Gastroesophageal sphincter (tissue), 4 donors: Measurements from ENCODE around the gene METTL25B. TPM values are rescaled to one million over a fixed set of nuclear protein-coding genes. Genes with fewer than 3 reads are reported as not detected.

Experiments used
- ATAC-seq: fragments of 150-250 bp; one replicate; pipeline ENCODE4 v1.9.1; 2016; ENCODE audit warnings: mild to moderate bottlenecking, moderate library complexity
- H3K27ac ChIP-seq, 4 donors: fragments of 200-600 bp; sonication (generic) in 3 of 4; 1 replicate in 3 of 4; 2 replicates in 1 of 4; pipeline ENCODE4 v1.5.1; 2016 to 2019
- H3K27me3 ChIP-seq: fragments of 200-600 bp; sonication (generic); one replicate; pipeline ENCODE4 v1.5.1; 2019
- H3K36me3 ChIP-seq, 2 donors: fragments of 200-600 bp; sonication (generic); one replicate each; pipeline ENCODE4 v1.5.1; 2019; ENCODE audit warnings: control low read depth in 1 of 2
- H3K4me1 ChIP-seq, 3 donors: fragments of 200-600 bp; sonication (generic); 1 replicate in 2 of 3; 2 replicates in 1 of 3; pipeline ENCODE4 v1.5.1; 2016 to 2019; ENCODE audit warnings: control low read depth in 2 of 3
- H3K4me3 ChIP-seq, 2 donors: fragments of 200-600 bp; sonication (generic); one replicate each; pipeline ENCODE4 v1.5.1; 2019; ENCODE audit warnings: mild to moderate bottlenecking in 1 of 2, moderate library complexity in 1 of 2
- H3K9me3 ChIP-seq, 3 donors: fragments of 200-600 bp; sonication (generic); one replicate each; pipeline ENCODE4 v1.5.1; 2017 to 2019; ENCODE audit warnings: control low read depth in 2 of 3
- CTCF ChIP-seq, 4 experiments: fragments of 200-600 bp in 2 of 4; fragments of 450-650 bp in 2 of 4; sonication (generic) in 1 of 4; IDR thresholded peaks; one replicate each; pipeline ENCODE4 v1.5.1; 2017 to 2019; ENCODE audit warnings: antibody characterized with exemption in 4 of 4, mild to moderate bottlenecking in 2 of 4, moderate library complexity in 2 of 4
- EP300 ChIP-seq: sonication (generic); formaldehyde crosslinking; IDR thresholded peaks from one replicate; pipeline ENCODE4 v1.6.1; 2017; ENCODE audit warnings: antibody characterized with exemption, mild to moderate bottlenecking
- POLR2A ChIP-seq, 2 donors: fragments of 450-650 bp; IDR thresholded peaks; one replicate each; pipeline ENCODE4 v1.6.1; 2017; ENCODE audit warnings: antibody characterized with exemption in 2 of 2, mild to moderate bottlenecking in 2 of 2, moderate library complexity in 1 of 2
- POLR2AphosphoS5 ChIP-seq: sonication (generic); formaldehyde crosslinking; IDR thresholded peaks from one replicate; pipeline ENCODE4 v1.6.1; 2017; ENCODE audit warnings: antibody characterized with exemption
- WGBS, 2 donors: methylation state at CpG; one replicate each; pipeline ENCODE4 v1.1.5; 2018; ENCODE audit warnings: low coverage in 1 of 2; 5-methylcytosine and 5-hydroxymethylcytosine counted together
- total RNA-seq, 4 donors: library from RNA; depleted of rRNA; stranded (reverse); fragments of >200 nt; gene quantifications; one replicate each; pipeline ENCODE4 v1.1.0, GENCODE V29; 2016

Gene METTL25B
- total RNA-seq, 4 donors from 2014 or later: 8.4 to 29.0 (median 17.4) TPM

- ATAC-seq: no peak
- H3K27ac ChIP-seq: no peak overlapping the region
Measured at GRCh38 chr1:156703336-156703735, 24.9 kb upstream of the METTL25B start.

GRCh38 chr1:156703741-156704140 is 24.5 kb upstream of the METTL25B start:
- H3K27me3 ChIP-seq: peaks cover 43% of the 10 kb centered on the region
- H3K4me3 ChIP-seq: no peak overlapping the region
- peaks cover 0 to 55% (median 32%) of the 10 kb centered on the region in 3 donors for H3K4me1 ChIP-seq
- ATAC-seq: no peak
- TF ChIP-seq POLR2AphosphoS5 (no peak), CTCF (IDR thresholded peaks at IDR 0.05) (no peak), POLR2A (IDR thresholded peaks at IDR 0.05) (no peak), EP300 (no peak)
- no peaks in the 10 kb centered on the region for H3K9me3 ChIP-seq
- H3K27ac ChIP-seq: no peak overlapping the region
- peaks cover 0 to 17% of the 10 kb centered on the region in 2 donors for H3K36me3 ChIP-seq
- no CpG with 5 or more reads among the region's 4 CpGs for WGBS, 2 donors

More at GRCh38 chr1:156703336-156703735, 24.9 kb upstream of the METTL25B start:
- Histone ChIP-seq H3K36me3 (peaks cover 0 to 17% of the 10 kb centered on the region in 2 donors), H3K4me1 (peaks cover 0 to 51% (median 32%) of the 10 kb centered on the region in 3 donors), H3K9me3 (no peaks in the 10 kb centered on the region), H3K27me3 (peaks cover 43% of the 10 kb centered on the region), H3K4me3 (no peak overlapping the region)
- TF ChIP-seq POLR2AphosphoS5: no peak
- no peak for TF ChIP-seq EP300
- TF ChIP-seq CTCF (IDR thresholded peaks at IDR 0.05): no peak
- no peak for TF ChIP-seq POLR2A (IDR thresholded peaks at IDR 0.05)
- WGBS, 2 donors: 80% methylated on average over 1 of the region's 4 CpGs; no CpG with 5 or more reads in 1 of the 2 donors

- peaks cover 0 to 16% of the 10 kb centered on the region in 2 donors for H3K36me3 ChIP-seq
- no peaks in the 10 kb centered on the region for H3K9me3 ChIP-seq
- no peak for ATAC-seq
- H3K27ac ChIP-seq: no peak overlapping the region
- H3K27me3 ChIP-seq: peaks cover 43% of the 10 kb centered on the region
- TF ChIP-seq CTCF (IDR thresholded peaks at IDR 0.05) (no peak), POLR2AphosphoS5 (no peak), EP300 (no peak), POLR2A (IDR thresholded peaks at IDR 0.05) (no peak)
- 42 to 60% methylated on average over 5 of the region's 10 CpGs for WGBS, 2 donors
- peaks cover 0 to 59% (median 33%) of the 10 kb centered on the region in 3 donors for H3K4me1 ChIP-seq
- H3K4me3 ChIP-seq: peak overlapping the region in 1 of 2 donors; percentile 54
Measured at GRCh38 chr1:156704166-156704711, 24.0 kb upstream of the METTL25B start.

GRCh38 chr1:156704930-156705320 is 23.3 kb upstream of the METTL25B start:
- 0% methylated on average over 1 to 14 of the region's 29 CpGs for WGBS, 2 donors
- H3K9me3 ChIP-seq: no peaks in the 10 kb centered on the region
- H3K27me3 ChIP-seq: peaks cover 38% of the 10 kb centered on the region
- ATAC-seq: peak; percentile 57
- H3K4me1 ChIP-seq: peaks cover 0 to 66% (median 40%) of the 10 kb centered on the region in 3 donors
- H3K36me3 ChIP-seq: peaks cover 0 to 9% of the 10 kb centered on the region in 2 donors
- H3K4me3 ChIP-seq: peak overlapping the region in 1 of 2 donors; percentile 54
- TF ChIP-seq POLR2AphosphoS5 (peak; percentile 23), EP300 (no peak)
- H3K27ac ChIP-seq: peak overlapping the region in 3 of 4 donors; percentile 83 to 87 (median 85)

- 0% methylated on average over 1 to 2 of the region's 42 CpGs for WGBS, 2 donors
- Histone ChIP-seq H3K4me3 (peak within 1 kb of the TSS; percentile 18 to 54), H3K27ac (peak within 1 kb of the TSS; percentile 24 to 87 (median 84)), H3K4me1 (peaks cover 0 to 71% (median 44%) of the 10 kb centered on the region in 3 donors), H3K9me3 (no peaks in the 10 kb centered on the region), H3K36me3 (peaks cover 0 to 4% of the 10 kb centered on the region in 2 donors), H3K27me3 (peaks cover 33% of the 10 kb centered on the region)
- TF ChIP-seq CTCF (IDR thresholded peaks at IDR 0.05) (no peak), POLR2A (IDR thresholded peaks at IDR 0.05) (no peak), POLR2AphosphoS5 (no peak), EP300 (no peak)
- peak; percentile 8 for ATAC-seq
Measured at GRCh38 chr1:156705321-156705917, 22.9 kb upstream of the METTL25B start, which contains the start of gene CRABP2. Gene CRABP2, minus strand, starts transcription at chr1:156705583. Its CDS starts 137 bp downstream, at chr1:156705446.
